CD8-positive, alpha-beta memory T cell (primary cell): ENCODE measurements around the gene CCDC15. TPM values are rescaled to one million over a fixed set of nuclear protein-coding genes. Genes with fewer than 3 reads are reported as not detected.

Experiments
- CTCF ChIA-PET: fragments of 350-600 bp; sonication (Branson Sonifier 250); formaldehyde crosslinking; loops from one replicate; lab custom pipeline; 2021; ENCODE audit warnings: antibody characterized with exemption; lab: Charles Lee
- POLR2A ChIA-PET: fragments of 350-600 bp; sonication (Branson Sonifier 250); formaldehyde crosslinking; loops from one replicate; lab custom pipeline; 2021; ENCODE audit warnings: antibody characterized with exemption; lab: Charles Lee
- DNase-seq, 5 donors: peaks; one replicate each; pipeline versions ENCODE4 v3.0.0 to v3.0.0-alpha.2; 2020 to 2022; ENCODE audit warnings: mixed read lengths in 1 of 5
- H3K27ac ChIP-seq: one replicate; pipeline ENCODE4 v1.7.0; 2013; ENCODE audit warnings: low read depth, mild to moderate bottlenecking, low read length, moderate library complexity
- H3K27me3 ChIP-seq: 2 replicates; pipeline ENCODE4 v1.7.0; 2013; ENCODE audit warnings: low read length, mild to moderate bottlenecking; ENCODE audit not compliant: insufficient read depth, poor library complexity, severe bottlenecking
- H3K36me3 ChIP-seq: 2 replicates; pipeline ENCODE4 v1.7.0; 2013; ENCODE audit warnings: mild to moderate bottlenecking, low read length, moderate library complexity; ENCODE audit not compliant: insufficient read depth
- H3K4me1 ChIP-seq: 2 replicates; pipeline ENCODE4 v1.7.0; 2013; ENCODE audit warnings: mild to moderate bottlenecking, low read length, moderate library complexity; ENCODE audit not compliant: insufficient read depth
- H3K4me3 ChIP-seq: 2 replicates; pipeline ENCODE4 v1.7.0; 2013; ENCODE audit warnings: mild to moderate bottlenecking, low read length
- H3K9me3 ChIP-seq: 2 replicates; pipeline ENCODE4 v1.7.0; 2013; ENCODE audit warnings: mild to moderate bottlenecking, low read length
- H3K27ac Mint-ChIP-seq, 8 donors: one replicate each; pipeline ENCODE4 v1.8.0; 2020 to 2021; ENCODE audit warnings: mixed read lengths in 8 of 8, mild to moderate bottlenecking in 6 of 8, inconsistent platforms in 3 of 8, moderate library complexity in 3 of 8
- H3K27me3 Mint-ChIP-seq, 2 donors: one replicate each; pipeline ENCODE4 v1.8.0; 2020 to 2021; ENCODE audit warnings: mixed read lengths in 2 of 2, mild to moderate bottlenecking in 1 of 2, moderate library complexity in 1 of 2
- H3K36me3 Mint-ChIP-seq, 3 donors: one replicate each; pipeline ENCODE4 v1.8.0; 2020 to 2021; ENCODE audit warnings: mixed read lengths in 3 of 3, inconsistent platforms in 1 of 3, mild to moderate bottlenecking in 1 of 3
- H3K4me1 Mint-ChIP-seq, 3 donors: one replicate each; pipeline ENCODE4 v1.8.0; 2020 to 2021; ENCODE audit warnings: mixed read lengths in 3 of 3, inconsistent platforms in 1 of 3, mild to moderate bottlenecking in 1 of 3
- H3K4me3 Mint-ChIP-seq, 7 donors: one replicate each; pipeline ENCODE4 v1.8.0; 2020 to 2021; ENCODE audit warnings: mixed read lengths in 7 of 7, mild to moderate bottlenecking in 6 of 7, moderate library complexity in 4 of 7, inconsistent platforms in 2 of 7
- H3K9me3 Mint-ChIP-seq, 5 donors: one replicate each; pipeline ENCODE4 v1.8.0; 2020 to 2022; ENCODE audit warnings: mixed read lengths in 5 of 5, mild to moderate bottlenecking in 3 of 5, moderate library complexity in 2 of 5, inconsistent platforms in 1 of 5
- polyA plus RNA-seq: library from polyadenylated mRNA; unstranded; fragments of 300-500 nt; fragmentation: Illumina TruSeq; gene quantifications from one replicate; pipeline ENCODE4 v1.2.3, GENCODE V29; 2021
- total RNA-seq, 2 experiments: library from RNA; stranded (reverse); gene quantifications; one replicate each; pipeline ENCODE4 v1.2.3, GENCODE V29; 2021

Gene CCDC15, protein sequence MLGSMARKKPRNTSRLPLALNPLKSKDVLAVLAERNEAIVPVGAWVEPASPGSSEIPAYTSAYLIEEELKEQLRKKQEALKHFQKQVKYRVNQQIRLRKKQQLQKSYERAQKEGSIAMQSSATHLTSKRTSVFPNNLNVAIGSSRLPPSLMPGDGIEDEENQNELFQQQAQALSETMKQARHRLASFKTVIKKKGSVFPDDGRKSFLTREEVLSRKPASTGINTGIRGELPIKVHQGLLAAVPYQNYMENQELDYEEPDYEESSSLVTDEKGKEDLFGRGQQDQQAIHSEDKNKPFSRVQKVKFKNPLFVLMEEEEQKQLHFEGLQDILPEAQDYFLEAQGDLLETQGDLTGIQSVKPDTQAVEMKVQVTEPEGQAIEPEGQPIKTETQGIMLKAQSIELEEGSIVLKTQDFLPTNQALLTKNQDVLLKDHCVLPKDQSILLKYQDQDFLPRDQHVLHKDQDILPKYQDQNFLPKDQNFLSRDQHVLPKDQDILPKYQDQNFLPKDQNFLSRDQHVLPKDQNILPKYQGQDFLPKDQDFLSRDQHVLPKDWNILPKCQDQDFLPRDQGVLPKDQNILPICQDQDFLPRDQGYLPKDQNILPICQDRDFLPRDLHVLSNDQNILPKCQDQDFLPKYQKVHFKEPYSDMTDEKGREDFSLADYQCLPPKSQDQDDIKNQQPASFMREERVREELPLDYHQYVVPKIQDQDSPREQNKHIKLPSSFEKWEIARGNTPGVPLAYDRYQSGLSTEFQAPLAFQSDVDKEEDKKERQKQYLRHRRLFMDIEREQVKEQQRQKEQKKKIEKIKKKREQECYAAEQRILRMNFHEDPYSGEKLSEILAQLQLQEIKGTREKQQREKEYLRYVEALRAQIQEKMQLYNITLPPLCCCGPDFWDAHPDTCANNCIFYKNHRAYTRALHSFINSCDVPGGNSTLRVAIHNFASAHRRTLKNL
- total RNA-seq (1 to 10 TPM; 3.6 to 3.7 TPM), polyA plus RNA-seq (1.6 TPM)

DNA sequence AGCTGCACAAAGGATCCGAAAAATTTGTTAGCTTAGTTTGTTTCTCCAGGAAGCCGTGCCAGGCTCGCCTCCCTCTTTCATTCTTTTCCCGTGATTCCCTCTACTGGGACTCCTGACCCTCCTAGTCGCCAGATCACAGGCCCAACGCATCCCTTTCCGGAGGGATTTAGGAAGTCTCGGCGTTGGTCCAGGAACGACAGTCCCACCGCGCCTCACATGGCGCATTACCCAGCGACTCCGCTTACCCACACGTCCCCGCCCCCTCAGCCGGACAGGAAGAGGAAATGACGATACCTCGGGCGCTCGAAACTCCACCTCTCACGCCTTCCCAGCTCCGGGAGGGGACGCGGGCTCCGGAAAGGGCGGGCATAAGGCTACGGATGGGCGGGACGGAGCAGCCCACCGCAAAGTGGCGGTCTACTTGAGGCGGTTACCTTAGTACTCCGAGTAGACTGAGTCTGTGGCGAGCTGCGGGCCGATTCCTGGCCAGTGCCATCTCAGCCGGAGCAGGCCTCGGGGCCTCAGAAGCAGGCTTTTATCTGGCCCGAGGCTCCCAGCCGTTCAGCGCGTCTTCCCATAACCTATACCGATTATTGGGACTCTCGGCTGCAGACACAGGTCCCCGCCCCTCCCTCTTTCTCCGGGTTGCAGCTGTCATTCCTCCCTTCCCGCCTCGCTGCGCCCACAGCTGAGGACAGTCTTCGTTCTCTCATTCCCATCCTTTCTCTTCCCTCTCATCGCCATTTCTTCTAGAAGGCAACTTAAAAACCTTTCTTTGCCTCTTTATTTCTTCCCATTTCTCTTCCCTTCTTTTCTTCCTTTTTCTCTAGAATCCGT is at the start of gene CCDC15:
Gene CCDC15, plus strand, starts transcription at position 450 of the 837 bp plus-strand sequence. CDS start 531 bp downstream, outside the sequence.
- no peaks in the 10 kb centered on the region for H3K27me3 ChIP-seq
- Mint-ChIP-seq H3K27me3 (no peaks in the 10 kb centered on the region), H3K27ac (no peak within 1 kb of the TSS), H3K36me3 (no peaks in the 10 kb centered on the region), H3K9me3 (peaks cover 0 to 4% (median 0%) of the 10 kb centered on the region in 5 donors), H3K4me3 (no peak within 1 kb of the TSS), H3K4me1 (peaks cover 0 to 6% (median 4%) of the 10 kb centered on the region in 3 donors)
- H3K4me3 ChIP-seq, result peak within 1 kb of the TSS; percentile 94
- ChIA-PET CTCF (interaction anchor here (0.8 to 2.1 kb wide), 10 partner anchors 16 to 210 kb away, joined by 3 to 20 read pairs (median 4); partner anchors contain the start of gene TMEM218), POLR2A (interaction anchor here (0.6 to 1.8 kb wide), 6 partner anchors 10 to 615 kb away, joined by 3 to 17 read pairs (median 6); partner anchors contain the start of genes EI24 and TMEM218)
- no peaks in the 10 kb centered on the region for H3K9me3 ChIP-seq
- peak within 1 kb of the TSS; percentile 81 for H3K27ac ChIP-seq
- H3K36me3 ChIP-seq, result no peaks in the 10 kb centered on the region
- peaks cover 51% of the 10 kb centered on the region for H3K4me1 ChIP-seq
- peak; percentile 92 to 96 (median 94) for DNase-seq

DNA sequence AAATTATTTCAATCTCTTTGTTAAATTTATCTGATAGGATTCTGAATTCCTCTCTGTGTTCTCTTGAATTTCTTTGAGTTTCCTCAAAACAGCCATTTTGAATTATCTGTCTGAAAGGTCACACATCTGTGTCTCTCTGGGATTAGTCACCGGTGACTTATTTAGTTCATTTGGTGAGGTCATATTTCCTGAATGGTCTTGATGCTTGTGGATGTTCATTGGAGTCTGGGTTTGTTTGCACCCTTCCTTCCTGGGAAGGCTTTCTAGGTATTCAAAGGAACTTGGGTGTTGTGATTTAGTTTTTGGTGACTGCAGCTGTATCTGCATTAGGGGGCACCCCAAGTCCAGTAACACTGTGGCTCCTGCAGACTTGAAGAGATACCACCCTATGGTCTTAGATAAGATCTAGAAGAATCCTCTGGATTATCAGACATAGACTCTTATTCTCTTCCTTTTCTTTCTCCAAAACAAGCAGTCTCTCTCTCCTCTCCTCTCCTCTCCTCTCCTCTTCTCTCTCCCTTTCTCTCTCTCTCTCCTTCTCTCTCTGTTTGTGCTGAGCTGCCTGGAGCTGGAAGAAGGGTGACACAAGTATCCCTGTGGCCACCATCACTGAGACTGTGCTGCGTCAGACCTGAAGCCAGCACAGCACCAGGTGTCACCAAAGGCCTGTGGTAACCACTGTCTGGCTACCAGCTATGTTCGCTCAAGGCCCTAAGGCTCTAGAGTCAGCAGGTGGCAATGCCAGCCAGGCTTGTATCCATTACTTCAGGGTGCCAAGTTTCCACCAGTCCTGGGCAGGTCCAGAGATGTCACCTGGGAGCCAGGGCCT is 38.2 kb upstream of the CCDC15 start:
- CTCF ChIA-PET, result interaction anchor here (1.1 kb wide), 1 partner anchor 225 kb away, joined by 3 read pairs; no protein-coding TSS in a partner anchor
- Mint-ChIP-seq H3K27me3 (peaks cover 10 to 12% of the 10 kb centered on the region in 2 donors), H3K4me3 (no peak overlapping the region), H3K36me3 (peaks cover 0 to 14% (median 3%) of the 10 kb centered on the region in 3 donors), H3K9me3 (peaks cover 0 to 16% (median 10%) of the 10 kb centered on the region in 5 donors), H3K4me1 (peaks cover 2 to 4% (median 3%) of the 10 kb centered on the region in 3 donors), H3K27ac (no peak overlapping the region)
- no peaks in the 10 kb centered on the region for H3K36me3 ChIP-seq
- no peak overlapping the region for H3K27ac ChIP-seq
- no peaks in the 10 kb centered on the region for H3K9me3 ChIP-seq
- no peaks in the 10 kb centered on the region for H3K27me3 ChIP-seq
- POLR2A ChIA-PET, result no interaction called here
- H3K4me1 ChIP-seq, result peaks cover 6% of the 10 kb centered on the region
- no peak overlapping the region for H3K4me3 ChIP-seq
- DNase-seq, result no peak

DNA sequence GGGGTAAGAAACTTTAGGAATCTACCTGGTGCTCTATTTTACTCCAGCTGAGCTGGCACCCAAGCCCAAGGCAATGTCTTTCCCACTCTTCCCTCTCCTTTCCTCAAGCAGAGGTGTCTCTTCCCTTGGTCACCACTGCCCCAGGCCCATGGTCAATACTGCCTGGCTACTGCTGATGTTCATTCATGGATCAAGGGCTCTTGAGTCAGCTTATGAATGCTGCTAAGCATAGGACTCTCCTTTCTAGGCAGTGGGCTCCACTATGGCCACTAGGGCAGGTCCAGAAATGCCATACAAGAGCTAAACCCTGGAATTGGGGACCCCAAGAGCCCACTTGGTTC is 37.7 kb upstream of the CCDC15 start:
- no peak for DNase-seq
- Histone ChIP-seq H3K4me3 (no peak overlapping the region), H3K27ac (no peak overlapping the region), H3K36me3 (no peaks in the 10 kb centered on the region), H3K9me3 (no peaks in the 10 kb centered on the region), H3K4me1 (peaks cover 9% of the 10 kb centered on the region), H3K27me3 (no peaks in the 10 kb centered on the region)
- H3K4me3 Mint-ChIP-seq, result no peak overlapping the region
- CTCF ChIA-PET, result interaction anchor here (1.0 to 1.1 kb wide), 2 partner anchors 8 to 224 kb away, joined by 3 read pairs; no protein-coding TSS in a partner anchor
- peaks cover 0 to 12% (median 10%) of the 10 kb centered on the region in 5 donors for H3K9me3 Mint-ChIP-seq
- H3K36me3 Mint-ChIP-seq, result peaks cover 0 to 14% (median 3%) of the 10 kb centered on the region in 3 donors
- peak overlapping the region in 1 of 8 donors; percentile 24 for H3K27ac Mint-ChIP-seq
- H3K4me1 Mint-ChIP-seq, result peaks cover 4 to 5% (median 4%) of the 10 kb centered on the region in 3 donors
- POLR2A ChIA-PET, result no interaction called here
- H3K27me3 Mint-ChIP-seq, result peaks cover 8 to 12% of the 10 kb centered on the region in 2 donors

DNA sequence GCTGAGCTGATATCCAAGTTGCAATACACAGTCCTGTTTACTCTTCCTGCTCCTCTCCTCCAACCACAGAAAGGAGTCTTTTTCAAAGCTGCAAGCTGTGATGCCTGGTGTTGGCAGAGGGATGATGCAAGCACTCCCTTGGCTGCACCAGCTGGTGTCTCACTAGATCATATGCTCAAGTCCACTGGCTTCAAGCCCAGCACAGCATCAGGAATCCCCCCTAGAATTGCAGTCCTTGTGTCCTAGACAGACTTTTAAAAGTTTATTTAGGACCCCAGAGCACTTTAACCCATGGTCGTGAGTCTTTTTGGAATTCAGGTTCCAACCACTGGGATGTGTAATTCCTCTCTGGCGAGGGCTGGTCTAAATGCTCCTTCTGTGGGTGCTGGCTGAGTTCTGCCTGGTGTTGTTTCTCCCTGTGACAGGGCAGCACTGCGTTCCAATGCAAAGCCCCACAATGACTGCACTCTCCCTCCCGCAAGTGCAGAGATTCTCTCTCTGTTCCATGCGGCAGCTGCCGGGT is 36.8 kb upstream of the CCDC15 start:
- ChIA-PET POLR2A (no interaction called here), CTCF (interaction anchor here (1.0 to 1.1 kb wide), 2 partner anchors 9 to 223 kb away, joined by 3 read pairs; no protein-coding TSS in a partner anchor)
- peaks cover 4 to 8% of the 10 kb centered on the region in 2 donors for H3K27me3 Mint-ChIP-seq
- Histone ChIP-seq H3K36me3 (no peaks in the 10 kb centered on the region), H3K27ac (no peak overlapping the region), H3K9me3 (no peaks in the 10 kb centered on the region), H3K27me3 (no peaks in the 10 kb centered on the region), H3K4me1 (peaks cover 12% of the 10 kb centered on the region), H3K4me3 (no peak overlapping the region)
- H3K9me3 Mint-ChIP-seq, result peaks cover 0 to 5% (median 4%) of the 10 kb centered on the region in 5 donors
- no peak for DNase-seq
- H3K27ac Mint-ChIP-seq, result no peak overlapping the region
- H3K4me1 Mint-ChIP-seq, result peaks cover 4 to 9% (median 6%) of the 10 kb centered on the region in 3 donors
- no peak overlapping the region for H3K4me3 Mint-ChIP-seq
- peaks cover 0 to 6% (median 0%) of the 10 kb centered on the region in 3 donors for H3K36me3 Mint-ChIP-seq

DNA sequence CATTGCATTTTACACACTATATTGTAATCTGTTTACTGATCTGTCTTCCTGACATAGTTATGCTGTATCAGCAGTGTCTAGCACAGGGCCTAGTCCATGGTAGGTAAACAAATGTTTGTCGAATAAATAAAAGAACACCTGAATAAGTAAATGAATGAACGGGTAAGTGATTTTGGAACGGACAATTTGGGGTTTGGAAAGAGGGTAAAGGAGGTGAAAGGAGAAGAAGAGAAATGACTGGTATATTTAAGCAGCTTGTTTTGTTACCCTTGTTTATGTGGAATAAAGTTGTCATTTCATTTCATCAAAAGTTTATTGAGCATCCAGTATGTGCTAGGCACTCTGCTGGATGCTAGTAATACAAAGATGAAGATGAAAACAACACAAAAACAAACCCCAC is 35.1 kb upstream of the CCDC15 start, which contains the start of gene HEPN1:
Gene HEPN1, plus strand, starts transcription at position 301 of the 400 bp plus-strand sequence.
- Histone ChIP-seq H3K27ac (no peak within 1 kb of the TSS), H3K4me3 (no peak within 1 kb of the TSS), H3K9me3 (no peaks in the 10 kb centered on the region), H3K36me3 (no peaks in the 10 kb centered on the region), H3K4me1 (peaks cover 28% of the 10 kb centered on the region), H3K27me3 (no peaks in the 10 kb centered on the region)
- POLR2A ChIA-PET, result no interaction called here
- CTCF ChIA-PET, result interaction anchor here (1.0 to 2.9 kb wide), 2 partner anchors 13 to 42 kb away, joined by 3 to 21 read pairs; no protein-coding TSS in a partner anchor
- peaks cover 16 to 21% (median 17%) of the 10 kb centered on the region in 3 donors for H3K4me1 Mint-ChIP-seq
- DNase-seq, result no peak
- peaks cover 0 to under 1% (median 0%) of the 10 kb centered on the region in 5 donors for H3K9me3 Mint-ChIP-seq
- peaks cover 0 to 12% of the 10 kb centered on the region in 2 donors for H3K27me3 Mint-ChIP-seq
- no peaks in the 10 kb centered on the region for H3K36me3 Mint-ChIP-seq
- peak within 1 kb of the TSS in 3 of 7 donors; percentile 12 to 35 (median 33) for H3K4me3 Mint-ChIP-seq
- peak within 1 kb of the TSS in 4 of 8 donors; percentile 9 to 77 (median 21) for H3K27ac Mint-ChIP-seq

DNA sequence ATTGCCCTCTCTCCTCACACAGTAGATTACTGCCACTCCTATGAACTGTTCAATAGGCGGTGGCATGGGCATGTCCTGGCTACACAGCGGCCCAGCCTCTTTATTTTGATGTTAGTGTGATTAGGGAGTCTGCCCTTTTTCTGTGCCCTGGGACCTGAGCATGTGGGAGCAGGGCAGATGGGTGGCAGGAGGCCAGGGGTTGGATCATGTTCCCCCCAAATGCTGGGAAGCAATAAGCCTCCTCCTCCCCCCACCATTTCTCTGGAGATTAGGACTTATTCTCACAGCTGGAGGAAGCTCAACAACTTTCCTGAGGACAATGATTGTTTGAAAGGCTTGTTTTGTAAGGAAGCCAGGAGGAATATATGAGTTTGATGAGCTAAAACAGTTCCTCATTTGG is 34.1 kb upstream of the CCDC15 start:
- peaks cover 0 to 1% (median 0%) of the 10 kb centered on the region in 5 donors for H3K9me3 Mint-ChIP-seq
- no peaks in the 10 kb centered on the region for H3K27me3 ChIP-seq
- no peak overlapping the region for H3K27ac Mint-ChIP-seq
- peaks cover 0 to 9% of the 10 kb centered on the region in 2 donors for H3K27me3 Mint-ChIP-seq
- H3K27ac ChIP-seq, result no peak overlapping the region
- H3K4me1 ChIP-seq, result peaks cover 29% of the 10 kb centered on the region
- no peaks in the 10 kb centered on the region for H3K9me3 ChIP-seq
- CTCF ChIA-PET, result interaction anchor here (0.8 to 2.9 kb wide), 5 partner anchors 9 to 194 kb away, joined by 3 to 21 read pairs (median 3); no protein-coding TSS in a partner anchor
- H3K36me3 Mint-ChIP-seq, result no peaks in the 10 kb centered on the region
- peak overlapping the region in 3 of 7 donors; percentile 7 to 45 (median 33) for H3K4me3 Mint-ChIP-seq
- H3K4me3 ChIP-seq, result no peak overlapping the region
- H3K4me1 Mint-ChIP-seq, result peaks cover 17 to 22% (median 21%) of the 10 kb centered on the region in 3 donors
- no peaks in the 10 kb centered on the region for H3K36me3 ChIP-seq
- DNase-seq, result no peak
- POLR2A ChIA-PET, result interaction anchor here (0.5 to 1.6 kb wide), 3 partner anchors 34 to 251 kb away, joined by 3 to 7 read pairs (median 3); partner anchors contain the start of gene CCDC15
